ENCODE results near the gene PPP1R13L. TPM values are rescaled to one million over a fixed set of nuclear protein-coding genes. Genes with fewer than 3 reads are reported as not detected.

Gene PPP1R13L
- total RNA-seq, 1 experiment from 2014 or later = 36.4 TPM

GRCh38 chr19:45400192-45400591, 4.7 kb downstream of the PPP1R13L start:
- no peaks in the 10 kb centered on the region for H3K9me2 ChIP-seq (replicated peaks; ENCODE audit: low read length)
- no peaks in the 10 kb centered on the region for H4K20me1 ChIP-seq (ENCODE audit: low read length)
- H3K4me1 ChIP-seq (ENCODE audit: insufficient read depth, low read length) = peaks cover 15% of the 10 kb centered on the region; the same call in 1 of the 2 replicates
- no TSS peak for BruUV-seq (replicated peaks)
- H3K4me3 ChIP-seq (ENCODE audit: low read length) = no peak overlapping the region
- no peak for ATAC-seq
- H3K27me3 ChIP-seq (ENCODE audit: low read length) = no peaks in the 10 kb centered on the region
- no peak overlapping the region for H3K27ac ChIP-seq (ENCODE audit: low read length)
- no peak for DNase-seq
- TF ChIP-seq CTCF (conservative IDR thresholded peaks at IDR 0.05; ENCODE audit: low read depth, low read length) = no peak
- no peak for TF ChIP-seq EZH2phosphoT487 (IDR thresholded peaks at IDR 0.05; ENCODE audit: borderline replicate concordance, low read length)
- no peak for TF ChIP-seq EZH2 (IDR thresholded peaks at IDR 0.05; ENCODE audit: low read length, unreplicated experiment)
- POLR2A ChIA-PET (ENCODE audit: unreplicated experiment) = no interaction called here
- CTCF ChIA-PET = interaction anchor here (0.6 kb wide), 1 partner anchor 85 kb away, joined by 3 read pairs; no protein-coding TSS in a partner anchor
- H3F3A ChIP-seq (ENCODE audit: low read length, unreplicated experiment) = no peaks in the 10 kb centered on the region
- H3K9ac ChIP-seq (ENCODE audit: low read length) = no peak overlapping the region
- H3K9me3 ChIP-seq (ENCODE audit: low read length) = no peaks in the 10 kb centered on the region
- H3K4me2 ChIP-seq (ENCODE audit: low read length) = no peak overlapping the region
- intact Hi-C loops (cut with micrococcal nuclease) = no loop called here
- peaks cover 49% of the 10 kb centered on the region for H3K79me2 ChIP-seq (ENCODE audit: low read length)
- H2AFZ ChIP-seq (ENCODE audit: low read length) = no peak overlapping the region
- no peaks in the 10 kb centered on the region; the same call in 1 of the 2 replicates for H3K36me3 ChIP-seq (ENCODE audit: low read depth, low read length)

- H3K79me2 ChIP-seq (ENCODE audit: low read length) = peaks cover 11% of the 10 kb centered on the region
- no peaks in the 10 kb centered on the region for H3F3A ChIP-seq (ENCODE audit: low read length, unreplicated experiment)
- intact Hi-C loops (cut with micrococcal nuclease) = no loop called here
- DNase-seq (no peak), ATAC-seq (no peak)
- no peaks in the 10 kb centered on the region for H3K9me2 ChIP-seq (replicated peaks; ENCODE audit: low read length)
- TF ChIP-seq EZH2 (IDR thresholded peaks at IDR 0.05; ENCODE audit: low read length, unreplicated experiment) (no peak), CTCF (conservative IDR thresholded peaks at IDR 0.05; ENCODE audit: low read depth, low read length) (no peak)
- H3K9ac ChIP-seq (ENCODE audit: low read length) = no peak overlapping the region
- no peaks in the 10 kb centered on the region for H4K20me1 ChIP-seq (ENCODE audit: low read length)
- H3K4me2 ChIP-seq (ENCODE audit: low read length) = no peak overlapping the region
- POLR2A ChIA-PET (ENCODE audit: unreplicated experiment) = no interaction called here
- H3K4me1 ChIP-seq (ENCODE audit: insufficient read depth, low read length) = no peaks in the 10 kb centered on the region
- no TSS peak for BruUV-seq (replicated peaks)
- no peaks in the 10 kb centered on the region for H3K27me3 ChIP-seq (ENCODE audit: low read length)
- H3K4me3 ChIP-seq (ENCODE audit: low read length) = no peak overlapping the region
- no peak overlapping the region for H3K27ac ChIP-seq (ENCODE audit: low read length)
- H2AFZ ChIP-seq (ENCODE audit: low read length) = no peak overlapping the region
- H3K9me3 ChIP-seq (ENCODE audit: low read length) = no peaks in the 10 kb centered on the region
- CTCF ChIA-PET = no interaction called here
- peaks cover 5% of the 10 kb centered on the region; the same call in 1 of the 2 replicates for H3K36me3 ChIP-seq (ENCODE audit: low read depth, low read length)
Measured at GRCh38 chr19:45395821-45396617, 8.8 kb downstream of the PPP1R13L start.
